Lung (tissue), 12 donors: ENCODE results near the gene MAGEA10. TPM values are rescaled to one million over a fixed set of nuclear protein-coding genes. Genes with fewer than 3 reads are reported as not detected.

Experiments
- ATAC-seq: fragments of 200-7000 bp; cut with Tn5 transposase; one replicate; pipeline ENCODE4 v1.9.1; 2020; ENCODE audit warnings: moderate number of reproducible peaks; ENCODE audit not compliant: insufficient read depth, low FRiP score
- DNase-seq, 3 donors: peaks; one replicate each; pipeline ENCODE4 v3.0.0-alpha.2; 2013 to 2017
- H3K27ac ChIP-seq, 2 donors: one replicate each; pipeline ENCODE4 v1.5.1; 2013; ENCODE audit warnings: mild to moderate bottlenecking in 2 of 2, moderate library complexity in 2 of 2, control low read depth in 1 of 2, inconsistent platforms in 1 of 2, low read depth in 1 of 2, low read length in 1 of 2
- H3K27me3 ChIP-seq, 3 donors: one replicate each; pipeline ENCODE4 v1.5.1; 2013; ENCODE audit warnings: low read length in 2 of 3; ENCODE audit not compliant: control insufficient read depth in 3 of 3, insufficient read depth in 3 of 3
- H3K36me3 ChIP-seq, 4 donors: one replicate each; pipeline ENCODE4 v1.5.1; 2013; ENCODE audit warnings: low read length in 4 of 4, mild to moderate bottlenecking in 1 of 4, moderate library complexity in 1 of 4; ENCODE audit not compliant: control insufficient read depth in 4 of 4, insufficient read depth in 4 of 4
- H3K4me1 ChIP-seq, 5 donors: one replicate each; pipeline ENCODE4 v1.5.1; 2013; ENCODE audit warnings: low read length in 5 of 5, mild to moderate bottlenecking in 2 of 5, moderate library complexity in 1 of 5; ENCODE audit not compliant: control insufficient read depth in 5 of 5, insufficient read depth in 5 of 5
- H3K4me3 ChIP-seq: one replicate; pipeline ENCODE4 v1.5.1; 2013; ENCODE audit warnings: mild to moderate bottlenecking, control low read depth, moderate library complexity
- H3K9ac ChIP-seq, 2 donors: one replicate each; pipeline ENCODE4 v1.5.1; 2013; ENCODE audit warnings: low read length in 2 of 2, control low read depth in 1 of 2; ENCODE audit not compliant: insufficient read depth in 1 of 2
- H3K9me3 ChIP-seq, 4 donors: one replicate each; pipeline ENCODE4 v1.5.1; 2013; ENCODE audit warnings: low read length in 3 of 4, mild to moderate bottlenecking in 1 of 4, moderate library complexity in 1 of 4; ENCODE audit not compliant: control insufficient read depth in 4 of 4, insufficient read depth in 3 of 4
- CTCF ChIP-seq: IDR thresholded peaks from 2 replicates; pipeline ENCODE4 v1.5.1; 2012; ENCODE audit warnings: mild to moderate bottlenecking; ENCODE audit errors: control extremely low read depth, extremely low read depth
- whole genome bisulfite sequencing, 2 donors: extraction: QIAGEN DNeasy Blood & Tissue Kit; methylation state at CpG; one replicate each; pipeline ENCODE4 v1.1.7; 2013; 5-methylcytosine and 5-hydroxymethylcytosine counted together
- polyA plus RNA-seq, 2 donors: library from polyadenylated mRNA; stranded (reverse); fragments of 200-250 nt; gene quantifications; one replicate each; pipeline ENCODE4 v1.2.1, GENCODE V29; 2013
- total RNA-seq, 2 donors: library from RNA; depleted of rRNA in 1 of 2; stranded (reverse); fragments of >200 nt in 1 of 2; gene quantifications; one replicate each; pipeline ENCODE4 v1.2.1, GENCODE V29; 2014 to 2021
- donor health status: control.
- donor health status: control.
- donor health status: Bipolar disorder and iron deficiency.
- donor health status: healthy.
- donor health status: DM: yes; HTN: yes; CAD: no.

The MAGEA10 gene
- total and polyA plus RNA-seq, 4 donors, result not detected

DNA sequence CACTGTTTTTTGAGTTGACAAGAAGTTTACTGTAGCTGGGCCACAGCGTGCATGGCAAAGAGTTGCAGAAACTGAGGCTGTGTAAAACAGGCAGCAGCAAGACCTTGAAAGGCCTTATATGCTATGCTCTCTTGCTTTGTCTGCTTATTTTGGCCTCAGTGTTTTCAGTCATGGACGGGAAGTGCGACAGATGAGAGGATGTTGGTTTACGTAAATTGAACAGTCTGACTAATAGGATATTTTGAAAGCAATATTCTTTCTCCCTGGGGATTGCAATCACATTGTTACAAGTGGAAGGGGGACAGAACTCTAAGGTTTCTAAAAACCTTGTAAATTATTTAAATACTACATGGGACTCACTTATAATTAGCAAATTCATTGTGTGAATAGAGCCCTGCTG, 32.2 kb upstream of the MAGEA10 start:
- TF ChIP-seq CTCF, result no peak
- 78 to 82% methylated on average over 4 of the region's 4 CpGs for WGBS, 2 donors
- DNase-seq (peak in 1 of 3 donors; percentile 8), ATAC-seq (no peak)
- peaks cover 0 to 2% (median 0%) of the 10 kb centered on the region in 4 donors for H3K9me3 ChIP-seq
- H3K27ac ChIP-seq, result no peak overlapping the region
- no peaks in the 10 kb centered on the region for H3K4me1 ChIP-seq
- no peaks in the 10 kb centered on the region for H3K36me3 ChIP-seq
- no peak overlapping the region for H3K4me3 ChIP-seq
- no peak overlapping the region for H3K9ac ChIP-seq
- H3K27me3 ChIP-seq, result no peaks in the 10 kb centered on the region

GRCh38 chrX:152165033-152165743, 26.8 kb upstream of the MAGEA10 start:
- ATAC-seq (no peak), DNase-seq (no peak)
- Histone ChIP-seq H3K4me3 (no peak overlapping the region), H3K9me3 (peaks cover 0 to 2% (median 0%) of the 10 kb centered on the region in 4 donors), H3K4me1 (no peaks in the 10 kb centered on the region), H3K9ac (no peak overlapping the region), H3K36me3 (no peaks in the 10 kb centered on the region), H3K27ac (no peak overlapping the region), H3K27me3 (peaks cover 0 to 5% (median 0%) of the 10 kb centered on the region in 3 donors)
- WGBS, 2 donors, result 68 to 97% methylated on average over 2 of the region's 2 CpGs
- TF ChIP-seq CTCF, result no peak

- Histone ChIP-seq H3K4me3 (no peak overlapping the region), H3K9me3 (peaks cover 0 to 3% (median 0%) of the 10 kb centered on the region in 4 donors), H3K27ac (no peak overlapping the region), H3K9ac (no peak overlapping the region), H3K4me1 (no peaks in the 10 kb centered on the region), H3K36me3 (no peaks in the 10 kb centered on the region), H3K27me3 (peaks cover 0 to 3% (median 0%) of the 10 kb centered on the region in 3 donors)
- no peak for DNase-seq
- TF ChIP-seq CTCF, result no peak
- WGBS, 2 donors, result 78 to 81% methylated on average over 2 of the region's 2 CpGs
- no peak for ATAC-seq
Measured at GRCh38 chrX:152157042-152157441, 18.7 kb upstream of the MAGEA10 start.
